Measurements from ENCODE around the gene ANP32E.

Gene ANP32E

DNA sequence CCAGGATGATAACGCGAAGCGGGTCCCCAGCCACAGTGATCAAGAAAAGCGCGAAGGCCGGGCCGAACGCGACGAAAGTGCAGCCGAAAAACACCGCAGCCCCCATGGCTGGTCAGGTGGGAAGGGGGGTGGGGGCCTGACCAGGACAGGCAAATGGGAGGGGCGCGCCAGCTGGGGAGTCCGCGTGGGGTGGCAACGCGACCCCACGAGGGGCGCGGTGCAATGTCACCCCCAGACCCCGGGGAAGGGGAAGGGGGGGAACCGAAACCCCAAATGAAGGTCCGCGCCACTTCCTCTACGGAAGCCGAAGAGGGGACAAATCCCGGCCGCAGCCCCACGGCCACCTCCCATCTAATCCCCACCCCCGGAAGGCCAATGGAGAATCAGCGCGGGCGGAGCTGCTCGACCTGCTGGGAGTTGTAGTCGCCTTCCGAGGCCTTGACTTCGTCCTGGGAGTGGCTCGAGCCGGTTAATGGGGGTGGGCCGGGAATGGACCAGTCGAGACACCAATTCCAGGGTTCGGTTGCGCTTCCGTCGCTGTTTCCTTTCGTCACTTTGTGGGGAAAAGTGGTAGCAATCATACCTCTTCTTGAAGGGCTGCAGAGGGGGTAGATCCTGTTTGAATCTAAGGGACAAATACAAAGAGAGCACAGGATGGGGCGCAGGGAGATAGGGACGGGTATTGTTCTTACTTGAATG, 32.9 kb upstream of the ANP32E start, which contains the start of gene APH1A (continued):
- TF ChIP-seq ZNF548 (tag by site-specific recombination; IDR thresholded peaks at IDR 0.05) (no peak), ZIC2 (tag by site-specific recombination; IDR thresholded peaks at IDR 0.05) (0 out of 2 replicates have a peak, but pooled peaks have one; percentile 13), ZNF776 (tag by site-specific recombination; IDR thresholded peaks at IDR 0.05; ENCODE audit: borderline replicate concordance) (no peak), ZNF10 (tag by site-specific recombination; IDR thresholded peaks at IDR 0.05) (peak; percentile 13; the same call in 1 of the 2 replicates), ZNF366 (tag by site-specific recombination; conservative IDR thresholded peaks at IDR 0.05) (no peak), ZNF433 (tag by site-specific recombination; IDR thresholded peaks at IDR 0.05; ENCODE audit: low read depth) (no peak), GLIS1 (tag by site-specific recombination; IDR thresholded peaks at IDR 0.05) (peak; percentile 82), SCRT1 (tag by site-specific recombination; IDR thresholded peaks at IDR 0.05; ENCODE audit: borderline replicate concordance) (no peak), ZFP37 (tag by site-specific recombination; IDR thresholded peaks at IDR 0.05) (0 out of 2 replicates have a peak, but pooled peaks have one; percentile 54), KLF9 (tag by site-specific recombination; IDR thresholded peaks at IDR 0.05; ENCODE audit: low read depth) (peak; percentile 88), ZSCAN16 (tag by site-specific recombination; IDR thresholded peaks at IDR 0.05) (no peak), ZNF529 (tag by site-specific recombination; IDR thresholded peaks at IDR 0.05; ENCODE audit: insufficient replicate concordance) (no peak), ZFHX2 (tag by site-specific recombination; conservative IDR thresholded peaks at IDR 0.05) (peak; percentile 88), ZNF624 (tag by site-specific recombination; IDR thresholded peaks at IDR 0.05) (no peak), HOXC10 (CRISPR knock-in tag; IDR thresholded peaks at IDR 0.05) (no peak), ZNF155 (tag by site-specific recombination; IDR thresholded peaks at IDR 0.05) (no peak), ZNF292 (tag by site-specific recombination; IDR thresholded peaks at IDR 0.05; ENCODE audit: borderline replicate concordance, low read depth) (no peak), ZNF214 (tag by site-specific recombination; IDR thresholded peaks at IDR 0.05; ENCODE audit: borderline replicate concordance) (no peak), ZSCAN30 (tag by site-specific recombination; IDR thresholded peaks at IDR 0.05) (peak; percentile 84; the same call in 1 of the 2 replicates), ZNF121 (tag by site-specific recombination; IDR thresholded peaks at IDR 0.05) (no peak), ZNF510 (tag by site-specific recombination; IDR thresholded peaks at IDR 0.05; ENCODE audit: insufficient replicate concordance) (no peak), WT1 (tag by site-specific recombination; IDR thresholded peaks at IDR 0.05) (peak; percentile 79), ZNF274 (IDR thresholded peaks at IDR 0.05; ENCODE audit: low read length) (no peak), ZNF274 (tag by site-specific recombination; IDR thresholded peaks at IDR 0.05; ENCODE audit: borderline replicate concordance) (no peak), ZNF664 (tag by site-specific recombination; IDR thresholded peaks at IDR 0.05) (no peak), ZNF585B (tag by site-specific recombination; IDR thresholded peaks at IDR 0.05) (no peak), ZNF660 (tag by site-specific recombination; IDR thresholded peaks at IDR 0.05) (peak; percentile 74; the same call in 1 of the 2 replicates)
- TF ChIP-seq, protein P1, sequence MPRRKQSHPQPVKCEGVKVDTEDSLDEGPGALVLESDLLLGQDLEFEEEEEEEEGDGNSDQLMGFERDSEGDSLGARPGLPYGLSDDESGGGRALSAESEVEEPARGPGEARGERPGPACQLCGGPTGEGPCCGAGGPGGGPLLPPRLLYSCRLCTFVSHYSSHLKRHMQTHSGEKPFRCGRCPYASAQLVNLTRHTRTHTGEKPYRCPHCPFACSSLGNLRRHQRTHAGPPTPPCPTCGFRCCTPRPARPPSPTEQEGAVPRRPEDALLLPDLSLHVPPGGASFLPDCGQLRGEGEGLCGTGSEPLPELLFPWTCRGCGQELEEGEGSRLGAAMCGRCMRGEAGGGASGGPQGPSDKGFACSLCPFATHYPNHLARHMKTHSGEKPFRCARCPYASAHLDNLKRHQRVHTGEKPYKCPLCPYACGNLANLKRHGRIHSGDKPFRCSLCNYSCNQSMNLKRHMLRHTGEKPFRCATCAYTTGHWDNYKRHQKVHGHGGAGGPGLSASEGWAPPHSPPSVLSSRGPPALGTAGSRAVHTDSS (tag by site-specific recombination; IDR thresholded peaks at IDR 0.05): no peak
- TF ChIP-seq, protein P2, sequence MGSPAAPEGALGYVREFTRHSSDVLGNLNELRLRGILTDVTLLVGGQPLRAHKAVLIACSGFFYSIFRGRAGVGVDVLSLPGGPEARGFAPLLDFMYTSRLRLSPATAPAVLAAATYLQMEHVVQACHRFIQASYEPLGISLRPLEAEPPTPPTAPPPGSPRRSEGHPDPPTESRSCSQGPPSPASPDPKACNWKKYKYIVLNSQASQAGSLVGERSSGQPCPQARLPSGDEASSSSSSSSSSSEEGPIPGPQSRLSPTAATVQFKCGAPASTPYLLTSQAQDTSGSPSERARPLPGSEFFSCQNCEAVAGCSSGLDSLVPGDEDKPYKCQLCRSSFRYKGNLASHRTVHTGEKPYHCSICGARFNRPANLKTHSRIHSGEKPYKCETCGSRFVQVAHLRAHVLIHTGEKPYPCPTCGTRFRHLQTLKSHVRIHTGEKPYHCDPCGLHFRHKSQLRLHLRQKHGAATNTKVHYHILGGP (tag by site-specific recombination; IDR thresholded peaks at IDR 0.05): no peak
- TF ChIP-seq, protein P3, sequence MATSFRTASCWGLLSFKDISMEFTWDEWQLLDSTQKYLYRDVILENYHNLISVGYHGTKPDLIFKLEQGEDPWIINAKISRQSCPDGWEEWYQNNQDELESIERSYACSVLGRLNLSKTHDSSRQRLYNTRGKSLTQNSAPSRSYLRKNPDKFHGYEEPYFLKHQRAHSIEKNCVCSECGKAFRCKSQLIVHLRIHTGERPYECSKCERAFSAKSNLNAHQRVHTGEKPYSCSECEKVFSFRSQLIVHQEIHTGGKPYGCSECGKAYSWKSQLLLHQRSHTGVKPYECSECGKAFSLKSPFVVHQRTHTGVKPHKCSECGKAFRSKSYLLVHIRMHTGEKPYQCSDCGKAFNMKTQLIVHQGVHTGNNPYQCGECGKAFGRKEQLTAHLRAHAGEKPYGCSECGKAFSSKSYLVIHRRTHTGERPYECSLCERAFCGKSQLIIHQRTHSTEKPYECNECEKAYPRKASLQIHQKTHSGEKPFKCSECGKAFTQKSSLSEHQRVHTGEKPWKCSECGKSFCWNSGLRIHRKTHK (tag by site-specific recombination; IDR thresholded peaks at IDR 0.05): no peak
- TF ChIP-seq, protein P4, sequence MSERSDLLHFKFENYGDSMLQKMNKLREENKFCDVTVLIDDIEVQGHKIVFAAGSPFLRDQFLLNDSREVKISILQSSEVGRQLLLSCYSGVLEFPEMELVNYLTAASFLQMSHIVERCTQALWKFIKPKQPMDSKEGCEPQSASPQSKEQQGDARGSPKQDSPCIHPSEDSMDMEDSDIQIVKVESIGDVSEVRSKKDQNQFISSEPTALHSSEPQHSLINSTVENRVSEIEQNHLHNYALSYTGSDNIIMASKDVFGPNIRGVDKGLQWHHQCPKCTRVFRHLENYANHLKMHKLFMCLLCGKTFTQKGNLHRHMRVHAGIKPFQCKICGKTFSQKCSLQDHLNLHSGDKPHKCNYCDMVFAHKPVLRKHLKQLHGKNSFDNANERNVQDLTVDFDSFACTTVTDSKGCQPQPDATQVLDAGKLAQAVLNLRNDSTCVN (tag by site-specific recombination; optimal IDR thresholded peaks at IDR 0.05): peak; percentile 33
- TF ChIP-seq, protein P5, sequence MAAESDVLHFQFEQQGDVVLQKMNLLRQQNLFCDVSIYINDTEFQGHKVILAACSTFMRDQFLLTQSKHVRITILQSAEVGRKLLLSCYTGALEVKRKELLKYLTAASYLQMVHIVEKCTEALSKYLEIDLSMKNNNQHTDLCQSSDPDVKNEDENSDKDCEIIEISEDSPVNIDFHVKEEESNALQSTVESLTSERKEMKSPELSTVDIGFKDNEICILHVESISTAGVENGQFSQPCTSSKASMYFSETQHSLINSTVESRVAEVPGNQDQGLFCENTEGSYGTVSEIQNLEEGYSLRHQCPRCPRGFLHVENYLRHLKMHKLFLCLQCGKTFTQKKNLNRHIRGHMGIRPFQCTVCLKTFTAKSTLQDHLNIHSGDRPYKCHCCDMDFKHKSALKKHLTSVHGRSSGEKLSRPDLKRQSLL (tag by site-specific recombination; IDR thresholded peaks at IDR 0.05): no peak
- TF ChIP-seq, protein P6, sequence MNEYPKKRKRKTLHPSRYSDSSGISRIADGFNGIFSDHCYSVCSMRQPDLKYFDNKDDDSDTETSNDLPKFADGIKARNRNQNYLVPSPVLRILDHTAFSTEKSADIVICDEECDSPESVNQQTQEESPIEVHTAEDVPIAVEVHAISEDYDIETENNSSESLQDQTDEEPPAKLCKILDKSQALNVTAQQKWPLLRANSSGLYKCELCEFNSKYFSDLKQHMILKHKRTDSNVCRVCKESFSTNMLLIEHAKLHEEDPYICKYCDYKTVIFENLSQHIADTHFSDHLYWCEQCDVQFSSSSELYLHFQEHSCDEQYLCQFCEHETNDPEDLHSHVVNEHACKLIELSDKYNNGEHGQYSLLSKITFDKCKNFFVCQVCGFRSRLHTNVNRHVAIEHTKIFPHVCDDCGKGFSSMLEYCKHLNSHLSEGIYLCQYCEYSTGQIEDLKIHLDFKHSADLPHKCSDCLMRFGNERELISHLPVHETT (tag by site-specific recombination; IDR thresholded peaks at IDR 0.05): peak; percentile 70; the same call in 1 of the 2 replicates

Measured in HEK293 (cell line).